Kidney (tissue), 14 donors: Measurements from ENCODE around the gene ERFL. TPM values are rescaled to one million over a fixed set of nuclear protein-coding genes. Genes with fewer than 3 reads are reported as not detected.
A peak's percentile ranks its signal among the peaks of the same experiment; 100 is the strongest.

Source experiments
- DNase-seq, 5 donors: peaks; one replicate each; pipeline ENCODE4 v3.0.0-alpha.2; 2013 to 2020
- FAIRE-seq: peaks from 2 replicates; lab custom pipeline; 2012; peaks lifted over from hg19 to GRCh38; lab: Jason Lieb, UNC
- H3K27ac ChIP-seq, 2 donors: one replicate each; pipeline ENCODE4 v1.7.0; 2013; ENCODE audit warnings: low read depth in 2 of 2, low read length in 2 of 2, inconsistent platforms in 1 of 2
- H3K27me3 ChIP-seq: one replicate; pipeline ENCODE4 v1.7.1; 2013; ENCODE audit warnings: low read length, inconsistent platforms; ENCODE audit not compliant: control insufficient read depth, insufficient read depth
- H3K36me3 ChIP-seq, 3 donors: one replicate each; pipeline versions ENCODE4 v1.7.0 to v1.7.1; 2013; ENCODE audit warnings: low read length in 3 of 3, control low read depth in 1 of 3, inconsistent platforms in 1 of 3; ENCODE audit not compliant: insufficient read depth in 3 of 3, control insufficient read depth in 2 of 3
- H3K4me1 ChIP-seq, 3 donors: one replicate each; pipeline versions ENCODE4 v1.7.0 to v1.7.1; 2013; ENCODE audit warnings: low read length in 3 of 3, inconsistent platforms in 1 of 3, low read depth in 1 of 3; ENCODE audit not compliant: control insufficient read depth in 2 of 3, insufficient read depth in 2 of 3
- H3K4me3 ChIP-seq, 3 donors: one replicate each; pipeline versions ENCODE4 v1.7.0 to v1.8.1; 2013; ENCODE audit warnings: low read length in 3 of 3, control low read depth in 1 of 3, inconsistent platforms in 1 of 3
- H3K9ac ChIP-seq, 3 donors: one replicate each; pipeline versions ENCODE4 v1.7.0 to v1.7.1; 2013; ENCODE audit warnings: low read length in 3 of 3, control low read depth in 1 of 3, inconsistent platforms in 1 of 3
- H3K9me3 ChIP-seq, 3 donors: one replicate each; pipeline versions ENCODE4 v1.7.0 to v1.7.1; 2013; ENCODE audit warnings: low read length in 3 of 3, control low read depth in 1 of 3, inconsistent platforms in 1 of 3; ENCODE audit not compliant: control insufficient read depth in 2 of 3, insufficient read depth in 1 of 3
- intact Hi-C: fragments of 100-400 bp; cut with DNase I; formaldehyde crosslinking; loops from one replicate; pipeline ENCODE4 v1.11.1; 2022
- polyA plus RNA-seq: library from polyadenylated mRNA; stranded (reverse); fragments of 350-450 nt; fragmentation: Illumina TruSeq; extraction: RNeasy Lipid Tissue Mini Kit (QIAGEN cat#74804); gene quantifications from one replicate; pipeline ENCODE4 v1.2.3, GENCODE V29; 2014; ENCODE audit warnings: low read depth, low replicate concordance; ENCODE audit not compliant: insufficient read depth
- total RNA-seq: library from RNA; stranded (reverse); fragmentation: NEBNext Ultra II Directional; extraction: Animal tissue kit (Norgen Biotek cat#: 25700); gene quantifications from one replicate; pipeline ENCODE4 v1.2.1, GENCODE V29; 2021
- TF ChIP-seq, protein P1 (sequence below): IDR thresholded peaks from 3 replicates; pipeline ENCODE4 v1.5.1; 2012; ENCODE audit warnings: mild to moderate bottlenecking, moderate library complexity, borderline replicate concordance; ENCODE audit not compliant: insufficient read depth; ENCODE audit errors: extremely low read depth
- donor health status: control.
- donor health status: control.
- donor health status: control.
- donor health status: control.
- donor health status: control.
- donor health status: DM: yes; HTN: yes; CAD: no.
- donor health status: Normal renal cell carcinoma (clear cell type).

The ERFL gene
- total and polyA plus RNA-seq, 2 donors from 2014 or later: 0.69 TPM; not detected in 1

DNA sequence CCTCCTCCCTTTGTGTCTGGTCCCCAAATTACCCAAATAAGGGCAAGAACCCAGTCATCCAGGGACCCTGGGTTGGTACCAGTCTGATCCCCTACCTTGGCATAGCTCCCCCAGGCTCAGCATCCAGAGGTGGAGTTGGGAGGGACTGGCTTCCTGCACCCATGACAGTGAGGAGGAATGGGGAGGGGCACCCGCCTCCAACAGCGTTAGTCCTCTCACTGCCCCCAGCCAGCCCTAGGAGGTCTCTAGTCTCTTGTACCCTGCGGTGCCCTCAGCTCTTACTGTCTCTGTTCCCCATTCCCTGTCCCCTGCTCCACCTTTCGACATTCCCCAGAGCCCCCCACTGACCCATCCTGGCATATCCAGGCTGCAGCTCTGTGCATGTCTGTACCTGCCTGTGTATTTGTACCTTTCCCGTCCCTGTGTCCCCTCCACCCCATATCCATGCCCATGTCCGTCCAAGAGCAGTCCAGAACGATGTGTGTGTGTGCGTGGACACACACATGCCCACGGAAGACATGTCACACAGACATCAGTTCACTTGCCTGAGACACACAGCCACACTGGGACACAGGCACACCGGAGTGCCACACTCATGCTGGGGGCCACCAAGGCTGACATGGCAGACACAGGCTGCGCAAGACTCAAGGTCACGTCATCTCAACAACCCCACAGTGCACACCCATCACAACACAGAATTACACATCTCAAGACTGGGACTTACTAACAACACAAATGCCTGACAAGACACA lies 17.8 kb downstream of the ERFL start:
- no peaks in the 10 kb centered on the region for H3K4me1 ChIP-seq

DNA sequence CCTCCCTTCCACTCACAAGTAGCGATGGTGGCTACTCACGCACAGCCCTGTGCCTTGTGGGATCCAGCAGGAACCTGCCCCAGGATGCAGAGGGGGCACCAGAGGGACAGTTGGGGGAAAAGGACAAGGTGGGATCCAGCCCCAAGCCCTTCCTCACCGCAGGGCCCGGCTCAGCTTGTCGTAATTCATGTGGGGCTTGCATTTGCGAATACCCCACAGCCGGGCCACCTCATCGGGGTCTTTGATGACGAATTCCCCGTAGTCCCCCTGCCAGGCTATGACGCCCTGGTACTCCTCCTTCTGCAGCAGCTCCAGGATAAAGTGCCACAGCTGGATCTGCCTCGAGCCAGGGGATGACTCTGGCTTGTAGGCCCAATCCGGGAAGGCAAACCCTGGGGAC lies 18.5 kb downstream of the ERFL start:
- FAIRE-seq (no peak), DNase-seq (no peak)
- Histone ChIP-seq H3K9ac (no peak overlapping the region), H3K4me3 (no peak overlapping the region), H3K27ac (no peak overlapping the region), H3K4me1 (no peaks in the 10 kb centered on the region), H3K27me3 (peaks cover 28% of the 10 kb centered on the region), H3K9me3 (no peaks in the 10 kb centered on the region), H3K36me3 (peaks cover 2 to 14% (median 3%) of the 10 kb centered on the region in 3 donors)
- TF ChIP-seq, protein P1, sequence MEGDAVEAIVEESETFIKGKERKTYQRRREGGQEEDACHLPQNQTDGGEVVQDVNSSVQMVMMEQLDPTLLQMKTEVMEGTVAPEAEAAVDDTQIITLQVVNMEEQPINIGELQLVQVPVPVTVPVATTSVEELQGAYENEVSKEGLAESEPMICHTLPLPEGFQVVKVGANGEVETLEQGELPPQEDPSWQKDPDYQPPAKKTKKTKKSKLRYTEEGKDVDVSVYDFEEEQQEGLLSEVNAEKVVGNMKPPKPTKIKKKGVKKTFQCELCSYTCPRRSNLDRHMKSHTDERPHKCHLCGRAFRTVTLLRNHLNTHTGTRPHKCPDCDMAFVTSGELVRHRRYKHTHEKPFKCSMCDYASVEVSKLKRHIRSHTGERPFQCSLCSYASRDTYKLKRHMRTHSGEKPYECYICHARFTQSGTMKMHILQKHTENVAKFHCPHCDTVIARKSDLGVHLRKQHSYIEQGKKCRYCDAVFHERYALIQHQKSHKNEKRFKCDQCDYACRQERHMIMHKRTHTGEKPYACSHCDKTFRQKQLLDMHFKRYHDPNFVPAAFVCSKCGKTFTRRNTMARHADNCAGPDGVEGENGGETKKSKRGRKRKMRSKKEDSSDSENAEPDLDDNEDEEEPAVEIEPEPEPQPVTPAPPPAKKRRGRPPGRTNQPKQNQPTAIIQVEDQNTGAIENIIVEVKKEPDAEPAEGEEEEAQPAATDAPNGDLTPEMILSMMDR: no peak
- intact Hi-C loops: no loop called here

More for the DNA sequence above, 17.8 kb downstream of the ERFL start:
- TF ChIP-seq, protein P1: no peak
- no peak overlapping the region for H3K4me3 ChIP-seq
- no peak overlapping the region for H3K27ac ChIP-seq
- no peak for FAIRE-seq
- no peak overlapping the region for H3K9ac ChIP-seq
- peak in 1 of 5 donors; percentile 50 for DNase-seq
- no peaks in the 10 kb centered on the region for H3K9me3 ChIP-seq
- intact Hi-C loops: no loop called here
- peaks cover 0 to 7% (median 0%) of the 10 kb centered on the region in 3 donors for H3K36me3 ChIP-seq
- H3K27me3 ChIP-seq: peaks cover 32% of the 10 kb centered on the region

DNA sequence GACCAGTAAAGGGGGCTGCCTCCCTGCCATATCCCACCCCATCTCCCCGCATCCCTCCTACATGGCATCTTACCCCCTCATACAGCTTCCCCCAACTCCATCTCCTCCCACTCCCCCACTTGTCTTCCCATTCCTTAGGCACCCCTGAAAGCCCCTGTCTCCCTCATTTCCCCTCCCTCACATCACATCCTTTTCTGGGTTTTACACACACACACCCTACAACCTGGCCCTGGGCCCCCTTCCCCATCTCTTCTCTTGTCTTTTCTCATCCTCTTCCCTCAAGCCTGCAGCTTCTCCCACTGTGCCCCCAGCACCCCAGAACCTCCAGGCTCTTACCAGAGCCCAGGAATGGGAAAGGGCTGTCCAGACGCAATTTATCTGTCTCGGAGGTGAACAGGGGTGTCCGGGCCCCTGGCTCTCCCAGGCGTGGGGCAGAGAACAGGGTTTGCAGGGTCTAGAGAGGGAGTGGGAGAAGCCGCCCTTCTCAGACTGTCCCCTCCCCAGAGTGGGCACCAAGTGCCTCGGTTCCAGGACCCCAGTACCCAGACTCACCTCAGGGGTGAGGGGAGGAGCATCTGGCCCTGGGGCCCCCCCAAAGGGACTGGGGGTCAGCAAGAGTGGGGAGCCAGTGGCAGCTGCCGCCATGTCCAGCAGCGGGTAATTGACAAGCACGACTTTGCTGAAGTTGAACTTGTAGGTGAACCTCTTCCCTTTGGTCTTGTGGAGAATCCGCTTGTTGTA lies 19.4 kb downstream of the ERFL start:
- no peak for FAIRE-seq
- H3K36me3 ChIP-seq: peaks cover 2 to 22% (median 3%) of the 10 kb centered on the region in 3 donors
- intact Hi-C loops: no loop called here

More for the DNA sequence above, 19.4 kb downstream of the ERFL start:
- H3K9ac ChIP-seq: no peak overlapping the region
- peaks cover 21% of the 10 kb centered on the region for H3K27me3 ChIP-seq
- no peaks in the 10 kb centered on the region for H3K9me3 ChIP-seq
- TF ChIP-seq, protein P1: no peak
- no peak for DNase-seq
- no peaks in the 10 kb centered on the region for H3K4me1 ChIP-seq
- H3K27ac ChIP-seq: no peak overlapping the region
- no peak overlapping the region for H3K4me3 ChIP-seq
